Astrocyte (in vitro differentiated cells and primary cell): ENCODE measurements around the gene PMAIP1. TPM values are rescaled to one million over a fixed set of nuclear protein-coding genes. Genes with fewer than 3 reads are reported as not detected.
A peak's percentile ranks its signal among the peaks of the same experiment; 100 is the strongest.

Experiments
- DNase-seq: peaks from one replicate; pipeline ENCODE4 v3.0.0-alpha.2; 2010; ENCODE audit warnings: low read depth
- FAIRE-seq: peaks from 2 replicates; lab custom pipeline; 2011; peaks lifted over from hg19 to GRCh38; lab: Jason Lieb, UNC
- H2AFZ ChIP-seq: 2 replicates; pipeline ENCODE4 v1.6.0; 2012; ENCODE audit warnings: low read depth, low read length, inconsistent platforms
- H3K27ac ChIP-seq: 2 replicates; pipeline ENCODE4 v1.5.1; 2011; ENCODE audit warnings: low read depth, low read length, inconsistent platforms
- H3K27me3 ChIP-seq: 2 replicates; pipeline ENCODE4 v1.6.0; 2011; ENCODE audit warnings: low read length, inconsistent platforms; ENCODE audit not compliant: insufficient read depth
- H3K36me3 ChIP-seq: 2 replicates; pipeline ENCODE4 v1.5.1; 2011; ENCODE audit warnings: low read length, inconsistent platforms; ENCODE audit not compliant: insufficient read depth
- H3K4me1 ChIP-seq: 2 replicates; pipeline ENCODE4 v1.5.1; 2011; ENCODE audit warnings: low read length, inconsistent platforms; ENCODE audit not compliant: insufficient read depth
- H3K4me2 ChIP-seq: 2 replicates; pipeline ENCODE4 v1.6.0; 2012; ENCODE audit warnings: low read length, inconsistent platforms
- H3K4me3 ChIP-seq: 2 replicates; pipeline ENCODE4 v1.5.1; 2011; ENCODE audit warnings: low read depth, mild to moderate bottlenecking, low read length, inconsistent platforms; ENCODE audit not compliant: insufficient read depth
- H3K79me2 ChIP-seq: 2 replicates; pipeline ENCODE4 v1.6.0; 2012; ENCODE audit warnings: mild to moderate bottlenecking, low read length, inconsistent platforms; ENCODE audit not compliant: insufficient read depth
- H3K9ac ChIP-seq: 2 replicates; pipeline ENCODE4 v1.6.0; 2012; ENCODE audit warnings: mild to moderate bottlenecking, low read length, inconsistent platforms
- H3K9me3 ChIP-seq: 2 replicates; pipeline ENCODE4 v1.5.1; 2012; ENCODE audit warnings: low read depth, mild to moderate bottlenecking, low read length, inconsistent platforms; ENCODE audit not compliant: insufficient read depth
- H4K20me1 ChIP-seq: 2 replicates; pipeline ENCODE4 v1.6.0; 2012; ENCODE audit warnings: low read length, inconsistent platforms; ENCODE audit not compliant: insufficient read depth
- H3K27ac Mint-ChIP-seq: one replicate; pipeline ENCODE4 v1.8.0; 2021; ENCODE audit warnings: mild to moderate bottlenecking, mixed read lengths; ENCODE audit not compliant: unreplicated experiment
- H3K27me3 Mint-ChIP-seq: one replicate; pipeline ENCODE4 v1.8.0; 2021; ENCODE audit warnings: low read depth, mixed read lengths; ENCODE audit not compliant: unreplicated experiment
- H3K36me3 Mint-ChIP-seq: one replicate; pipeline ENCODE4 v1.8.0; 2021; ENCODE audit warnings: low read depth, mixed read lengths; ENCODE audit not compliant: unreplicated experiment
- H3K4me1 Mint-ChIP-seq: one replicate; pipeline ENCODE4 v1.8.0; 2021; ENCODE audit warnings: low read depth, mixed read lengths; ENCODE audit not compliant: unreplicated experiment
- H3K4me3 Mint-ChIP-seq: one replicate; pipeline ENCODE4 v1.8.0; 2021; ENCODE audit warnings: mild to moderate bottlenecking, moderate library complexity, mixed read lengths; ENCODE audit not compliant: unreplicated experiment
- H3K9me3 Mint-ChIP-seq: one replicate; pipeline ENCODE4 v1.8.0; 2021; ENCODE audit warnings: mild to moderate bottlenecking, mixed read lengths; ENCODE audit not compliant: unreplicated experiment
- CTCF ChIP-seq: IDR thresholded peaks from 2 replicates; pipeline ENCODE4 v1.5.1; 2011; ENCODE audit warnings: low read depth, mild to moderate bottlenecking, inconsistent platforms, low read length, moderate library complexity; ENCODE audit not compliant: insufficient read depth
- EZH2 ChIP-seq: IDR thresholded peaks from 2 replicates; pipeline ENCODE4 v1.6.1; 2012; ENCODE audit warnings: mild to moderate bottlenecking, low read length, inconsistent platforms; ENCODE audit not compliant: insufficient read depth
- total RNA-seq: library from RNA; stranded (reverse); gene quantifications from 2 replicates; pipeline ENCODE4 v1.2.1, GENCODE V29; 2021

PMAIP1 gene
- total RNA-seq, 1 donor from 2014 or later = 98.1 TPM

DNA sequence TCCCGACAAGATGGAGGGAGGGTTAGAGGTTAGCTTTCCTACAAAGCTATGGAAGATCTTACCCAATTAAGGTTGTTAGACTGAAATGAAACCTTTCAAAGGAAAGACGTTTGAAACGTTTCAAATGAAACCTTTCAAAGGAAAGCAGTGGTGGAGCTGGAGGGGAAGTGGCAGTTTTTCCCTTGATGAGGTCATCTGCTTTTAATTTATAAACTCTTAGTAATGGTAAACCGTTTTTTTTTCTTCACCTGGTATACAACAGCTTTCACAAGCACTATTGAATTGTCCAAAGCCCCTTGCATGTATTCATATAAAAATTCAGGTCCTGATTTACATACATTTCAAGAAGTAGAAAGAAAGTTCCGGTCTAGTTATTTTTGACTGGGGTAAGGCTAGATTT lies 7.4 kb downstream of the PMAIP1 start:
- no peak overlapping the region for H3K4me3 Mint-ChIP-seq
- Histone ChIP-seq H3K9me3 (no peaks in the 10 kb centered on the region), H3K79me2 (peaks cover 15% of the 10 kb centered on the region), H3K4me1 (peaks cover 45% of the 10 kb centered on the region), H3K27me3 (no peaks in the 10 kb centered on the region), H3K9ac (no peak overlapping the region), H4K20me1 (peaks cover 17% of the 10 kb centered on the region), H3K36me3 (peaks cover 11% of the 10 kb centered on the region), H3K4me3 (no peak overlapping the region), H3K4me2 (peak overlapping the region; percentile 19), H3K27ac (no peak overlapping the region), H2AFZ (no peak overlapping the region)
- H3K9me3 Mint-ChIP-seq = no peaks in the 10 kb centered on the region
- peaks cover 15% of the 10 kb centered on the region for H3K36me3 Mint-ChIP-seq
- peak overlapping the region; percentile 11 for H3K27ac Mint-ChIP-seq
- peaks cover 49% of the 10 kb centered on the region for H3K4me1 Mint-ChIP-seq
- no peaks in the 10 kb centered on the region for H3K27me3 Mint-ChIP-seq
- DNase-seq = no peak
- TF ChIP-seq CTCF (no peak), EZH2 (no peak)
- no peak for FAIRE-seq

GRCh38 chr18:59907660-59908059 lies 7.9 kb downstream of the PMAIP1 start:
- Mint-ChIP-seq H3K27me3 (no peaks in the 10 kb centered on the region), H3K4me3 (no peak overlapping the region), H3K4me1 (peaks cover 49% of the 10 kb centered on the region), H3K27ac (no peak overlapping the region), H3K9me3 (no peaks in the 10 kb centered on the region), H3K36me3 (peaks cover 12% of the 10 kb centered on the region)
- TF ChIP-seq EZH2 = no peak
- TF ChIP-seq CTCF = no peak
- Histone ChIP-seq H3K27me3 (no peaks in the 10 kb centered on the region), H4K20me1 (peaks cover 12% of the 10 kb centered on the region), H3K4me2 (no peak overlapping the region), H3K27ac (no peak overlapping the region), H3K4me1 (peaks cover 40% of the 10 kb centered on the region), H3K79me2 (peaks cover 10% of the 10 kb centered on the region), H3K4me3 (no peak overlapping the region), H2AFZ (no peak overlapping the region), H3K9ac (no peak overlapping the region), H3K36me3 (peaks cover 7% of the 10 kb centered on the region), H3K9me3 (no peaks in the 10 kb centered on the region)
- DNase-seq (no peak), FAIRE-seq (no peak)

GRCh38 chr18:59908799-59909198 lies 9.0 kb downstream of the PMAIP1 start:
- no peaks in the 10 kb centered on the region for H3K36me3 ChIP-seq
- Mint-ChIP-seq H3K36me3 (peaks cover 9% of the 10 kb centered on the region), H3K9me3 (no peaks in the 10 kb centered on the region), H3K27me3 (no peaks in the 10 kb centered on the region), H3K27ac (peak overlapping the region; percentile 23), H3K4me3 (no peak overlapping the region), H3K4me1 (peaks cover 47% of the 10 kb centered on the region)
- no peaks in the 10 kb centered on the region for H3K79me2 ChIP-seq
- peaks cover 36% of the 10 kb centered on the region for H3K4me1 ChIP-seq
- H3K9me3 ChIP-seq = no peaks in the 10 kb centered on the region
- peaks cover 7% of the 10 kb centered on the region for H4K20me1 ChIP-seq
- H3K9ac ChIP-seq = peak overlapping the region; percentile 28
- peak overlapping the region; percentile 2 for H2AFZ ChIP-seq
- FAIRE-seq = no peak
- H3K4me3 ChIP-seq = no peak overlapping the region
- H3K27me3 ChIP-seq = no peaks in the 10 kb centered on the region
- H3K27ac ChIP-seq = peak overlapping the region; percentile 55
- peak overlapping the region; percentile 52 for H3K4me2 ChIP-seq
- peak; percentile 62 for DNase-seq
- TF ChIP-seq CTCF (no peak), EZH2 (no peak)
